Astrocyte (in vitro differentiated cells and primary cell): ENCODE data around the gene HTR5A.

Experiments used
- CTCF ChIP-seq: IDR thresholded peaks from 2 replicates; pipeline ENCODE4 v1.5.1; 2011; ENCODE audit warnings: low read depth, mild to moderate bottlenecking, inconsistent platforms, low read length, moderate library complexity; ENCODE audit not compliant: insufficient read depth
- EZH2 ChIP-seq: IDR thresholded peaks from 2 replicates; pipeline ENCODE4 v1.6.1; 2012; ENCODE audit warnings: mild to moderate bottlenecking, low read length, inconsistent platforms; ENCODE audit not compliant: insufficient read depth

GRCh38 chr7:155069992-155070751, at the start of gene HTR5A:
- TF ChIP-seq CTCF (no peak), EZH2 (no peak)
